SK-N-MC (cell line): ENCODE results near the gene AP2B1.

Experiments
- DNase-seq: peaks from one replicate; pipeline ENCODE4 v3.0.0-alpha.2; 2011; ENCODE audit warnings: low read depth, low spot score
- H3K27ac ChIP-seq: fragments of 200-600 bp; sonication (generic); 2 replicates; pipeline ENCODE4 v1.5.1; 2016; ENCODE audit warnings: mixed run types
- H3K36me3 ChIP-seq: fragments of 200-600 bp; sonication (generic); 2 replicates; pipeline ENCODE4 v1.6.1; 2017; ENCODE audit warnings: antibody characterized with exemption, low read length, mixed read lengths; ENCODE audit not compliant: insufficient read depth
- H3K4me3 ChIP-seq: fragments of 200-600 bp; sonication (generic); 2 replicates; pipeline ENCODE4 v1.5.1; 2016
- H3K9ac ChIP-seq: fragments of 200-600 bp; sonication (generic); 2 replicates; pipeline ENCODE4 v1.8.0; 2017; ENCODE audit warnings: mixed run types, mixed read lengths; ENCODE audit not compliant: insufficient read length
- H3K9me3 ChIP-seq: fragments of 200-600 bp; sonication (generic); 2 replicates; pipeline ENCODE4 v1.6.1; 2017; ENCODE audit warnings: low read depth, mild to moderate bottlenecking, antibody characterized with exemption, low read length, moderate library complexity, mixed read lengths
- EZH2 ChIP-seq: fragments of 200-600 bp; sonication (generic); IDR thresholded peaks from one replicate; pipeline ENCODE4 v1.6.1; 2017; ENCODE audit warnings: antibody characterized with exemption
- FOXP2 ChIP-seq: optimal IDR thresholded peaks from 2 replicates; pipeline ENCODE3; 2011; ENCODE audit warnings: mild to moderate bottlenecking, moderate library complexity; ENCODE audit not compliant: insufficient read depth; ENCODE audit errors: extremely low read length, control extremely low read depth
- POLR2AphosphoS5 ChIP-seq: IDR thresholded peaks from 2 replicates; pipeline ENCODE4 v1.6.1; 2012; ENCODE audit warnings: mild to moderate bottlenecking, low read depth, low read length, borderline replicate concordance

AP2B1 gene

GRCh38 chr17:35705705-35706104, 118.6 kb downstream of the AP2B1 start:
- TF ChIP-seq POLR2AphosphoS5 (no peak), FOXP2 (no peak), EZH2 (no peak)
- Histone ChIP-seq H3K9ac (no peak overlapping the region), H3K36me3 (peaks cover 10% of the 10 kb centered on the region), H3K4me3 (no peak overlapping the region), H3K9me3 (no peaks in the 10 kb centered on the region), H3K27ac (no peak overlapping the region)
- no peak for DNase-seq

GRCh38 chr17:35708149-35708548, 121.0 kb downstream of the AP2B1 start:
- Histone ChIP-seq H3K27ac (no peak overlapping the region), H3K36me3 (peaks cover 26% of the 10 kb centered on the region), H3K4me3 (no peak overlapping the region), H3K9me3 (no peaks in the 10 kb centered on the region), H3K9ac (no peak overlapping the region)
- TF ChIP-seq POLR2AphosphoS5 (no peak), EZH2 (no peak), FOXP2 (no peak)
- DNase-seq: no peak

- Histone ChIP-seq H3K4me3 (no peak overlapping the region), H3K27ac (no peak overlapping the region), H3K9ac (no peak overlapping the region), H3K9me3 (no peaks in the 10 kb centered on the region), H3K36me3 (peaks cover 34% of the 10 kb centered on the region)
- TF ChIP-seq EZH2 (no peak), POLR2AphosphoS5 (no peak), FOXP2 (no peak)
- DNase-seq: no peak
Measured at GRCh38 chr17:35708951-35709350, 121.8 kb downstream of the AP2B1 start.

DNA sequence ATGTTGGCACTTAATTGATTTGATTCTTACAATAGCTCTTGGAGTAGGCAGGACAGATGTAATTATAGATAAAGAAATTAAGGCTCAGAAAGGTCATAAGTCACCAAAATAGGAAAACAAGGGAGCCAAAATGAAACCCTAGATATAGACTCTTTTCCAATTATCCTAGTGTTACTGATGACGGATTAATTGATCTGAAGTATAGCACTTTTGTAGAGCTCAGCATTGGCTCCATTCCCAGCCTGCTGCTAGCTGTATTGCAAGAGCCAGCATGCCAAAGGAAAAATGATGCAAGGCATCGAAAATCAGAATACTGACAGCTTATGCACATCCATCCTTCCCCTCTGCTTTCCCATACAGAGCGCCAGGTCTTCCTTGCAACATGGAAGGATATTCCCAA, 122.8 kb downstream of the AP2B1 start:
- peak overlapping the region; percentile 70; the same call in 1 of the 2 replicates for H3K27ac ChIP-seq
- peak overlapping the region; percentile 18; the same call in 1 of the 2 replicates for H3K4me3 ChIP-seq
- TF ChIP-seq POLR2AphosphoS5 (no peak), EZH2 (no peak), FOXP2 (no peak)
- H3K9me3 ChIP-seq: no peaks in the 10 kb centered on the region
- H3K36me3 ChIP-seq: peaks cover 34% of the 10 kb centered on the region
- DNase-seq: no peak
- H3K9ac ChIP-seq: peak overlapping the region; percentile 29

GRCh38 chr17:35710950-35711349, 123.8 kb downstream of the AP2B1 start:
- Histone ChIP-seq H3K4me3 (no peak overlapping the region), H3K9me3 (no peaks in the 10 kb centered on the region), H3K36me3 (peaks cover 34% of the 10 kb centered on the region), H3K27ac (no peak overlapping the region), H3K9ac (no peak overlapping the region)
- no peak for TF ChIP-seq POLR2AphosphoS5
- no peak for TF ChIP-seq EZH2
- TF ChIP-seq FOXP2: no peak
- DNase-seq: no peak

GRCh38 chr17:35713069-35713728, 126.1 kb downstream of the AP2B1 start:
- Histone ChIP-seq H3K36me3 (peaks cover 48% of the 10 kb centered on the region), H3K9ac (no peak overlapping the region), H3K4me3 (no peak overlapping the region), H3K27ac (no peak overlapping the region), H3K9me3 (no peaks in the 10 kb centered on the region)
- TF ChIP-seq FOXP2: no peak
- no peak for DNase-seq

DNA sequence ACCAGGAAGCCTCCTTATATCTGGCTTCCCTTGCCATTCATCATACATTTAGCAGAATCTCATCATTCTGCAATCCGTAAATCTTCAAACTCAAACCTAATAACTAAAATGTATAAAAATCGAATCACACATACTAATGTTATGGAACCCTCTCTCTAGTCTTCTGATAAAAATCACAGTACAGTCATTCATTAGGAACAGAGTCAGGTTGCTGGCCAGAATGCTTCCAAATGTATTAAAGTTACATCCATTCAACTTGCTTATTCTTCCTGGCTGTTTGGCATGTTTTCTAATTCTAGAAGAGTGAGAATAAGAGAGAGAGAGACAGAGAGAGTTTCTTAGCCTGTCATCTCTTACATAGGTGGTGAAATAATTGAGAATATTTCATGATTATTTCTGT, 127.9 kb downstream of the AP2B1 start:
- Histone ChIP-seq H3K9ac (no peak overlapping the region), H3K27ac (no peak overlapping the region), H3K36me3 (peaks cover 49% of the 10 kb centered on the region), H3K4me3 (no peak overlapping the region), H3K9me3 (no peaks in the 10 kb centered on the region)
- TF ChIP-seq POLR2AphosphoS5 (no peak), EZH2 (no peak), FOXP2 (no peak)
- DNase-seq: no peak

GRCh38 chr17:35715416-35715815, 128.3 kb downstream of the AP2B1 start:
- TF ChIP-seq POLR2AphosphoS5: no peak
- no peak for TF ChIP-seq EZH2
- TF ChIP-seq FOXP2: no peak
- H3K27ac ChIP-seq: no peak overlapping the region
- H3K9ac ChIP-seq: no peak overlapping the region
- H3K36me3 ChIP-seq: peaks cover 46% of the 10 kb centered on the region
- H3K4me3 ChIP-seq: no peak overlapping the region
- no peak for DNase-seq
- no peaks in the 10 kb centered on the region for H3K9me3 ChIP-seq

- no peak overlapping the region for H3K27ac ChIP-seq
- H3K9me3 ChIP-seq: no peaks in the 10 kb centered on the region
- no peak overlapping the region for H3K9ac ChIP-seq
- no peak overlapping the region for H3K4me3 ChIP-seq
- H3K36me3 ChIP-seq: peaks cover 39% of the 10 kb centered on the region
- TF ChIP-seq FOXP2: no peak
- no peak for TF ChIP-seq EZH2
- TF ChIP-seq POLR2AphosphoS5: no peak
- no peak for DNase-seq
Measured at GRCh38 chr17:35716173-35716572, 129.1 kb downstream of the AP2B1 start.
